AG09319 (cell line): Measurements from ENCODE around the gene GNAI2.
"Not testable (repeated sequence)": the region's sequence is repeated elsewhere in the genome, so short reads cannot be mapped to it uniquely, and the experiment has no call there.

Experiments
- DNase-seq: peaks from one replicate; pipeline ENCODE4 v3.0.0-alpha.2; 2010; ENCODE audit warnings: low read depth; ENCODE audit errors: extremely low read depth
- TF ChIP-seq, protein P1 (sequence below): IDR thresholded peaks from 2 replicates; pipeline ENCODE4 v1.5.1; 2011; ENCODE audit warnings: low read depth, mild to moderate bottlenecking, inconsistent platforms, low read length, moderate library complexity

Gene GNAI2

DNA sequence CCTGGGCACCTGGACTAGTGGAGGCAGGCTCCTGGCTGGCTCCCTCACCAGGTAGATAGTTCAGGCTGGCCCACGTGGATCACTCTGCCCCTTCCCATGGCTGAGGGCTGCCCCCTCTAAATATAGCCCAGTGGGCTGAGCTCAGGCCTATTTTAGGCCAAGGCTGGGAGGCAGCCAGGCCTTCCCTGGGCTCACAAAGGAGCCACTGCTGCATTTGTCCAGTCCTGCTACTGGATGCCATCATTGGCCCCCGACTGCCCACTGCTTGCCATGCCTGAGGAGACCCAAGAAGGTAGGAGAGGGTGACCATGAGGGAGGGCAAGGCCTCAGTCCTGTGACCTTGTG, 42.8 kb downstream of the GNAI2 start, which contains the start of gene LSMEM2:
Gene LSMEM2 (plus strand): TSS at position 208 of the 345 bp plus-strand sequence. CDS start 27 bp downstream, at position 235.
- DNase-seq = no peak
- TF ChIP-seq, protein P1, sequence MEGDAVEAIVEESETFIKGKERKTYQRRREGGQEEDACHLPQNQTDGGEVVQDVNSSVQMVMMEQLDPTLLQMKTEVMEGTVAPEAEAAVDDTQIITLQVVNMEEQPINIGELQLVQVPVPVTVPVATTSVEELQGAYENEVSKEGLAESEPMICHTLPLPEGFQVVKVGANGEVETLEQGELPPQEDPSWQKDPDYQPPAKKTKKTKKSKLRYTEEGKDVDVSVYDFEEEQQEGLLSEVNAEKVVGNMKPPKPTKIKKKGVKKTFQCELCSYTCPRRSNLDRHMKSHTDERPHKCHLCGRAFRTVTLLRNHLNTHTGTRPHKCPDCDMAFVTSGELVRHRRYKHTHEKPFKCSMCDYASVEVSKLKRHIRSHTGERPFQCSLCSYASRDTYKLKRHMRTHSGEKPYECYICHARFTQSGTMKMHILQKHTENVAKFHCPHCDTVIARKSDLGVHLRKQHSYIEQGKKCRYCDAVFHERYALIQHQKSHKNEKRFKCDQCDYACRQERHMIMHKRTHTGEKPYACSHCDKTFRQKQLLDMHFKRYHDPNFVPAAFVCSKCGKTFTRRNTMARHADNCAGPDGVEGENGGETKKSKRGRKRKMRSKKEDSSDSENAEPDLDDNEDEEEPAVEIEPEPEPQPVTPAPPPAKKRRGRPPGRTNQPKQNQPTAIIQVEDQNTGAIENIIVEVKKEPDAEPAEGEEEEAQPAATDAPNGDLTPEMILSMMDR = no peak

DNA sequence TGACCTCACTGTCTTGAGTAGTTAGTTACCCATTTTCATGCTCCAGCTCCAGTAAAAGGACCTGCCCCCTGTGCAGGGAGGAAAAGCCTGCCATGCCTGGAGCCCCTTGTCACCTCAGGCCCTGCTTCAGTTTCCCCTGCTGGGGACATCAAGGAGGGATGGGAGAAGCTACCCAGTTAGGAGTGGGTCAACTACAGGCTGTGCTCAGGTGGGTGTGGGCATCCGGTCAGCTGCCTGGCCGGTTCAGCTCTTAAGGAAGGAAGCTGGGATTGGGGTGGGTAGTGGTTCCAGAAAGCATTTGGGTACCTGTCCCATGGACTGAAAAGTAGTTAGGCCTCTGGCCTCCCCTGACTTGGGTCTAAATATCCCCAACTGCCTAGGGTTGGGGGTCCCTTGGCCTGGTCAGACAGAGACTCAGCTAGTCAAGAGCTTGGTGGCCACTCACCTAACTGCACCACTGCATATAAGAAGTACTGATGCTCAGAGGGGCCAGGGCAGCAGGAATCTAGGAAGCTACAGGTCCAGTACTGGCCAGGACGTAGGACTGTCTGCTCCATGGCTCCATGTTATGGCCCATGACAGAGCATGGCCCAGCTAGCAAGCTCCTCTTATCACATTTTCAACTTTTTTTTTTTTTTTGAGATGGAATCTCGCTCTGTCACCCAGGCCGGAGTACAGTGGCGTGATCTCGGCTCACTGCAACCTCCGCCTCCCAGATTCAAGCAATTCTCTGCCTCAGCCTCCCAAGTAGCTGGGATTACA, 43.4 kb downstream of the GNAI2 start:
- TF ChIP-seq, protein P1 = no peak
- no peak for DNase-seq

DNA sequence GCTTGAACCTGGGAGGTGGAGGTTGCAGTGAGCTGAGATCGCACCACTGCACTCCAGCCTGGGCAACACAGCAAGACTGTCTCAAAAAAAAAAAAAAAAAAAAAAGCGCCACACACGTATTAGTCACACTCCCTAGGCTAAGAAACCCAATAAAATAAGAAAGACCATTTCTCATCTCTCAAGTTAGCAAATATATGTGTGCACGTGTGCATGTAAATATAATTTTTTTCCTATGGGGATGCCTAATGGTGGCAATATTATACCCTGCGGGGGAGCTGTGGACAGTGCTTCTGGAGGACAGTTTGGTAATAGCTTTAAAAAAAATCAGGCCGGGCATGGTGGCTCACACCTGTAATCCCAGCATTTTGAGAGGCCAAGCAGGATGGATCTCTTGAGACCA, 48.1 kb downstream of the GNAI2 start:
- not testable (repeated sequence) for DNase-seq

DNA sequence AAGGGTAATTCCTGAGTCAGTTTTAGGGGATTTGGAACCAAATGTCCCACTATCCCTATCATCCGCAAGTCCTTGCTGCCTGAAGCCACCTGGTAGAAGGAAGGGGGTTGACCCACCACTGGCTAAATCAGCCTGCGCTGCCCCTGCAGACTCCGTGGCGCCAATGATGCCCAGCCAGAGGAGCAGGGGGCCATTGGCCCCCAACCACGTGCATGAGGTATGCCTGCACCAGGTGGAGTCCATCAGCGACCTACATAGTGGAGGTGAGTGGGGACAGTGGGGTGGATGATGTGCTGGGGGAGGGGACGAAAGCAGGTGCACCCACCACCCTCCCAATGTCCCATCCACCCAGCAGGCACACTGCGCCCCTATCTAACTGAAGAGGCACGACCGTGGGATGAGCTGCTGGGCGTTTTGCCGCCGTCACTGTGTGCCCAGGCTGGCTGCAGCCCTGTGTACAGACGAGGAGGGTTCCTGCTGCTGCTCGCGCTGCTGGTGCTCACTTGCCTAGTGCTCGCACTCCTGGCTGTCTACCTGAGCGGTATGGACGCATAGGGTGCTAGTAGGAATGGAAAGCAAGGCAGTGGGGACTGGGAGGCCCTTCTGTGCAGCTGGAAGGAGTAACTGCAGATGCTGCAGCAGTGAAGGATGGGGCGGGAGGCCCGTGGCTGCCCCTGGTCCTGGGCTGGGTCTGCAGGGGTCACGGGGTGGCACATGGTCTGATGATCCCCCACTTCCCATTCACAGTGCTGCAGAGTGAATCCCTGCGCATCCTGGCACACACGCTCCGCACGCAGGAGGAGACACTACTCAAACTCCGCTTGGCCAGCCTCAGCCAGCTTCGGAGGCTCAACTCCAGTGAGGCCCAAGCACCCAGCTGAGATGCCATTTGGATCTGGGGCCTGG, 50.6 kb downstream of the GNAI2 start:
- TF ChIP-seq, protein P1 = no peak
- no peak for DNase-seq

DNA sequence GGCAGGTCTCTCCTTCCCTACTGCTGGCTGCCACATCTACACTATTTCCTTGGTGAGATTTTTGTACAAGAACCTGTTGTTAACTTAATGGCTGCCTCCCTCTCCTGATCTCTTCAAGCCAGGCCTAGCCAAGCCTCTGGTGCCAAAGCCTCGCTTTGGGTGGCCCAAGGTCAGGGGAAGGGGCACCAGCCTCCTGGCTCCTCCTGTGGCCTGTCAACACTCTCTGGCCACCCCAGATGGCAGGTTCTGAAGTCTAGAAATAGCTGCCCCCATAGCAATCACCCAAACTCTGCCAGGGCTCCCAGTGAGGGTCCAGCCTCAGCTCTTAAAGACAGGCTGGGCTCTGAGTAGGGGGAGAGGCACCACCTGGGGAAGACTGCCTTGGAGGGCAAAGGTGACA, 51.3 kb downstream of the GNAI2 start:
- TF ChIP-seq, protein P1 = no peak
- DNase-seq = no peak

DNA sequence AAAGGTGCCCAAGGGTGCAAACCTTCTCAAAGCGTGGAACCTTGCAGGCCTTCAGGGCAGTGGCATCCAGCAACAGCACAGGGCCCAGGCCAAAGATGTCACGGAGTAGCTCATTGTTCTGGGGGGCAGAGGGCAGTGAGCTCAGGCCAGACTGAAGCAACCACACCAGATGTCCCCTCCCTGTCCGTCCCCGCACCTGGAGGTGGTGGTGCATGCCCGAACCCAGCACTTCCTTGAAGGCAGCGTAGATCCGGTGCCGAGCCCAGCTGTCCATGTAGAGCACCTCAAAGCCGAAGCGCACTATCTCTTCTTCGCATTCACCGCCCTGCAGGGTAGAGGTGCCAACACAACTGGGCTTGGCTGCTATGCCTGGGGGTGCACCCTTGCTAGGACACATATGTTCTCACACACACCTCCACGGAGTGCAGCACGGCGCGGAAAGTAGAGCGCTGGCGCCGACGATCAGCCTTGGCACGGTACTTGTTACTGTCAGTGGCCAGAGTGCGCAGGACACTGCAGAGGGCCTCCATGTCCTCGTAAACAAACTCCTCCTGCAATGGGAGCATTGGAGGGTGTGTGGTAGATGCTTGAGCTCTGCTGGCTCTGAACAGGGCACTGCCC, 52.5 kb downstream of the GNAI2 start:
- TF ChIP-seq, protein P1 = no peak

DNA sequence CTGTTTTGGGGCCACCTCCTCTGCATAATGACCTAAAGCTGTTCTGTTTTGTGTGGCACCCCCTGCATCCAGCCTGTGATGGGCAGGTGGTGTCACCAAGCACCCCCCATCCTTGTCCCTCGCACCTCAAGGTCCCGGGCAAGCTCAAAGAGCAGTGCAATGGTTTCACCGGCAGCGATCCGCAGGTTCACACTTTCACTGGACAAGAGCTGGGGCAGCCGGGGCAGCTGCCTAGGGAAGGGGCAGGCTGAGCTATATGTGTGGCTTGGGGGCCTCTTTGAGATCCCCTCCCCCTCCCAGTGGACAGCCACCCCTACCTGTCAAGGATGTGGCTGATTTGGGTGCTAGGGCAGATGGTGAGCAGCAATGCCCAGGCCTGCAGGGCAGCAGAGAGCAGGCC, 53.1 kb downstream of the GNAI2 start:
- DNase-seq = no peak
- TF ChIP-seq, protein P1 = no peak

More for the DNA sequence above, 52.5 kb downstream of the GNAI2 start:
- DNase-seq = no peak
